TTC549 (cell line): ENCODE results near the gene HDLBP.

Source experiments
- FAIRE-seq: peaks from 2 replicates; lab custom pipeline; 2012; peaks lifted over from hg19 to GRCh38; lab: Jason Lieb, UNC

The HDLBP gene

GRCh38 chr2:241228081-241228859, 87.2 kb downstream of the HDLBP start:
- FAIRE-seq: no peak

- FAIRE-seq: no peak
These were observed 87.9 kb downstream of the HDLBP start for GRCh38 chr2:241227594-241227993.

- no peak for FAIRE-seq
These were observed 88.5 kb downstream of the HDLBP start for GRCh38 chr2:241226723-241227572.

GRCh38 chr2:241225983-241226382, 89.5 kb downstream of the HDLBP start:
- FAIRE-seq: no peak

GRCh38 chr2:241225545-241225944, 89.9 kb downstream of the HDLBP start:
- FAIRE-seq: no peak

GRCh38 chr2:241224851-241225438, 90.5 kb downstream of the HDLBP start:
- FAIRE-seq: no peak

GRCh38 chr2:241224018-241224850, 91.2 kb downstream of the HDLBP start:
- FAIRE-seq: no peak

- no peak for FAIRE-seq
These were observed 92.1 kb downstream of the HDLBP start for GRCh38 chr2:241223211-241224017.

GRCh38 chr2:241219856-241220356, 95.6 kb downstream of the HDLBP start:
- no peak for FAIRE-seq

- no peak for FAIRE-seq
These were observed 96.5 kb downstream of the HDLBP start for GRCh38 chr2:241219030-241219382.

- FAIRE-seq: no peak
These were observed 97.1 kb downstream of the HDLBP start for GRCh38 chr2:241218131-241219029.

GRCh38 chr2:241217320-241218031, 98.0 kb downstream of the HDLBP start:
- no peak for FAIRE-seq

GRCh38 chr2:241216211-241216761, 99.2 kb downstream of the HDLBP start:
- FAIRE-seq: no peak

- FAIRE-seq: no peak
These were observed 100.1 kb downstream of the HDLBP start for GRCh38 chr2:241215421-241215820.

GRCh38 chr2:241214766-241215165, 100.7 kb downstream of the HDLBP start:
- FAIRE-seq: no peak

GRCh38 chr2:241214209-241214608, 101.3 kb downstream of the HDLBP start:
- no peak for FAIRE-seq

- FAIRE-seq: no peak
These were observed 101.9 kb downstream of the HDLBP start for GRCh38 chr2:241213567-241213966.

GRCh38 chr2:241213041-241213440, 102.4 kb downstream of the HDLBP start:
- no peak for FAIRE-seq

GRCh38 chr2:241211276-241211675, 104.2 kb downstream of the HDLBP start:
- no peak for FAIRE-seq
